ENCODE measurements around the gene RGS9.

- TF ChIP-seq CTCF (IDR thresholded peaks at IDR 0.05 in 8 of 11, conservative IDR thresholded peaks at IDR 0.05 in 3 of 11) (no peak), POLR2A (IDR thresholded peaks at IDR 0.05) (no peak), POLR2AphosphoS5 (IDR thresholded peaks at IDR 0.05) (no peak)
These were observed 10.8 kb downstream of the RGS9 start for GRCh38 chr17:65147955-65148354.

Data from spleen (tissue), 7 donors.